GM12864 (cell line): ENCODE results near the gene BRWD1.

Experiments used
- DNase-seq: peaks from one replicate; pipeline ENCODE4 v3.0.0-alpha.2; 2011; ENCODE audit warnings: low read depth
- H3K4me3 ChIP-seq: 2 replicates; pipeline ENCODE4 v1.5.1; 2011; ENCODE audit warnings: mild to moderate bottlenecking, low read depth, low read length, control low read depth
- TF ChIP-seq, protein P1 (sequence below): IDR thresholded peaks from 2 replicates; pipeline ENCODE4 v1.5.1; 2011; ENCODE audit warnings: low read depth, mild to moderate bottlenecking, moderate library complexity, low read length, control low read depth, inconsistent platforms; ENCODE audit errors: missing control alignments

The BRWD1 gene

DNA sequence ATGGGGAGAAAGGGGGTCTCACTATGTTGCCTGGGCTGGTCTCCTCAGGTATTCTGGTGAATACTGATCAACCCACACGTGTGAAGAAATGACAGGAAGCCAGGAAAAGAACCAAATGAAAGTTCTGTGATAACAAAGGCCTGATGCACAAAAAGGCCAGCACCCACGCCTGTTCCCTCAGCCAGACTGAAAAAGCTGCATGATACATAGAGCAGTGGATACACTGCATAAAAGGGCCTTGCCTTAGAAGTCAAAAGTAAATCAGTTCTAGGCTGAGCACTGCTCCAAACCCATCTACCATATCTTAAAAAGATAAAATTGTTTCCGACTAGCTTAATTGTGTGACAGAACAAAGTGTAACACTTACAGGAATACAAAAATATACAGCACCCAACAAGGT is 93.3 kb downstream of the BRWD1 start:
- H3K4me3 ChIP-seq = no peak overlapping the region
- TF ChIP-seq, protein P1, sequence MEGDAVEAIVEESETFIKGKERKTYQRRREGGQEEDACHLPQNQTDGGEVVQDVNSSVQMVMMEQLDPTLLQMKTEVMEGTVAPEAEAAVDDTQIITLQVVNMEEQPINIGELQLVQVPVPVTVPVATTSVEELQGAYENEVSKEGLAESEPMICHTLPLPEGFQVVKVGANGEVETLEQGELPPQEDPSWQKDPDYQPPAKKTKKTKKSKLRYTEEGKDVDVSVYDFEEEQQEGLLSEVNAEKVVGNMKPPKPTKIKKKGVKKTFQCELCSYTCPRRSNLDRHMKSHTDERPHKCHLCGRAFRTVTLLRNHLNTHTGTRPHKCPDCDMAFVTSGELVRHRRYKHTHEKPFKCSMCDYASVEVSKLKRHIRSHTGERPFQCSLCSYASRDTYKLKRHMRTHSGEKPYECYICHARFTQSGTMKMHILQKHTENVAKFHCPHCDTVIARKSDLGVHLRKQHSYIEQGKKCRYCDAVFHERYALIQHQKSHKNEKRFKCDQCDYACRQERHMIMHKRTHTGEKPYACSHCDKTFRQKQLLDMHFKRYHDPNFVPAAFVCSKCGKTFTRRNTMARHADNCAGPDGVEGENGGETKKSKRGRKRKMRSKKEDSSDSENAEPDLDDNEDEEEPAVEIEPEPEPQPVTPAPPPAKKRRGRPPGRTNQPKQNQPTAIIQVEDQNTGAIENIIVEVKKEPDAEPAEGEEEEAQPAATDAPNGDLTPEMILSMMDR = no peak
- DNase-seq = no peak

DNA sequence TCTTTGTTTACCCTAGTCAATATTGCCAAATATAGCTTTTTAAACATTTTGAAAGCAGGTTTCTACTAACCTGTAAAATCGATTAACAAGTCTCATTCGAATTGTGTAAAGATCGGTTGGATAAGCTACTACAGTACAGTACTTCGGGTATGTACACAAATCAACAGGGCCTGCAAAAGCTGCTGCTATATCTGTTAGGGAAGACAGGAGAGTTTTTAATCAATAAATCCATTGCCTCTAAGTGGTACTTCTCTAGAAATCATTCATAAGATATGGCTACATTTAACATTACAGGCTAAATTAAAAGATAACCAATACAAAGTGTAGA is 95.4 kb downstream of the BRWD1 start:
- TF ChIP-seq, protein P1 = no peak
- H3K4me3 ChIP-seq = no peak overlapping the region
- DNase-seq = no peak

DNA sequence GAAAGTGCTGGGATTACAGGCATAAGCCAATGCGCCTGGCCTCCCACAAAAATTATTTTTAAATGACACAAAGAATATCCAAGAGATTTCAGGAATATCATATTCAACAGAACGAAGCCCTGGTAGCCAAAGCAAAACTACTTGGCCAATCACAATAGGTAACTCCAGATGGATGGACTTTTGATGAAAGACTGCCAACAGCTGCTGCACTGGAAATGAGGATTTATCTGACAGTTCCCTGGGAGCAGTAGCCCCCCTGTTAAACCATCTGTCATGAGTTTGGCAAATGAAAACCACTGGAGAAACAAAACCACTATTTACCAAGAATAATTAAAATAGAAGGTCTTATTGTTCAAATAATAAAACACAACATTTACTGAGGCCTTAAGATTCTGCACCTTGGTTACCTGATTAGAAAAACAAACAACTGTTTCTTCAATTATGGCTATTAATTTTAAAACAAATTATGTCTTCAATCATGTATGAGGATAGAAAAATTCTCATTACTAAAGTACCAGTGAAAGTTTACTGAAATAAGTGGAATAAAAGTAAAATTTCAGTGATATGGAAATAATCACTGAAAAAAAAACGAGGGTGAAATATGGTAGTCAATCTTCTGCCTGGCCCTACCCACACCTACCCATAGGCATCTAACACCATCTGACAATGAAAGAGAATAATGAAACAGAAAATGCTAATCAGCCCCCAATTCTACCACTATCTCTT is 95.9 kb downstream of the BRWD1 start:
- no peak for DNase-seq
- TF ChIP-seq, protein P1 = no peak
- H3K4me3 ChIP-seq = no peak overlapping the region

DNA sequence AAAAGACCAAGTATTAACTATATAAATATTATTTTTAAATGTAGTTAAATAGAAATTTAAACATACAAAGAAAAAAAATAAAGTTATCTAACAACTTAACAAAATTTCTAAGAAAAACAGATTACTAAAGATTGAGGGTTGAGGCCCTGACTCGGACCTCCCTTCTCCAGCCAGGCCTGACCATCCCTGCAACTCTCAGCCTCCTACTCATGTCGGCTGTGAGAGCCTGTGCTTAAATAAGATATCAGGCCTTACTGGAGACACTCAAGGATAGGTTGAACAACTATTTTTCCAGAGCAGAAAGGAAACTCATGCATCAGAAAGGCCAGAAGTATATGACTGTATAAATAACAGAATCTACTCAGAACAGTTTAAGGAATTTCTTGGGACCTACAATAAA is 97.1 kb downstream of the BRWD1 start:
- no peak overlapping the region for H3K4me3 ChIP-seq
- TF ChIP-seq, protein P1 = no peak
- no peak for DNase-seq

DNA sequence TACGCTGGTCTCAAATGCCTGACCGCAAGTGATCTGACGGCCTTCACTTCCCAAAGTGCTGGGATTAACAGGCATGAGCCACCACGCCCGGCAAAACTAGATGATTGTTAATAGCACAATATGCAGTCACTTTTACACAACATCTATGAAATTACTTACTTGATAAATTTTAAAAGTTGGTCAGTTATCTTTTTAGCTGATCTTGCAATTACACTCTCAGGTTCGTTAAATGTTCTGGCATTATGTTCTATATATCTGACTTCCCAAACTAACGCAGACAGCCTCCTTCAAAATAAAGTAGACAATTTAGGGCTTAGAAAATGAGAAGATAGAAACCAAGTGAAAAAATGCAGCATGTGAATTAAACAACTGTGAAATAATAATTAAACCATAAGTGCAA is 98.4 kb downstream of the BRWD1 start:
- DNase-seq = no peak
- H3K4me3 ChIP-seq = no peak overlapping the region
- TF ChIP-seq, protein P1 = no peak

DNA sequence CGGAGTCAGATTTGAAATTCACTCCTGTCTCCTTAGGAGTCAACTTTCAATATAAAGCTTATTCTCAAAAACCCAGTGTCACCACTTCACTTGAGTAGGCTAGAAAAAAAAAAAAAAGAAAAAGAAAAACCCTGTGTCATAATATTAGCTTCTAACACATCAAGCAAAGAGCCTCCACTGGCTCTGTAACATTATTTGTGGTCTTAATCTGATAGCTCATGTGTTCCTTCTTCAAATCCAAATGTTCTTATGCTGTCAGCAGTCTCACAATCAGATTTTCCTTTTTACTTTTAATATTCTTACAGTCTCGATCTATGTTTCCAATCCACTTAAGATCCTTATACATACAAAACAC is 104.1 kb downstream of the BRWD1 start:
- TF ChIP-seq, protein P1 = no peak

DNA sequence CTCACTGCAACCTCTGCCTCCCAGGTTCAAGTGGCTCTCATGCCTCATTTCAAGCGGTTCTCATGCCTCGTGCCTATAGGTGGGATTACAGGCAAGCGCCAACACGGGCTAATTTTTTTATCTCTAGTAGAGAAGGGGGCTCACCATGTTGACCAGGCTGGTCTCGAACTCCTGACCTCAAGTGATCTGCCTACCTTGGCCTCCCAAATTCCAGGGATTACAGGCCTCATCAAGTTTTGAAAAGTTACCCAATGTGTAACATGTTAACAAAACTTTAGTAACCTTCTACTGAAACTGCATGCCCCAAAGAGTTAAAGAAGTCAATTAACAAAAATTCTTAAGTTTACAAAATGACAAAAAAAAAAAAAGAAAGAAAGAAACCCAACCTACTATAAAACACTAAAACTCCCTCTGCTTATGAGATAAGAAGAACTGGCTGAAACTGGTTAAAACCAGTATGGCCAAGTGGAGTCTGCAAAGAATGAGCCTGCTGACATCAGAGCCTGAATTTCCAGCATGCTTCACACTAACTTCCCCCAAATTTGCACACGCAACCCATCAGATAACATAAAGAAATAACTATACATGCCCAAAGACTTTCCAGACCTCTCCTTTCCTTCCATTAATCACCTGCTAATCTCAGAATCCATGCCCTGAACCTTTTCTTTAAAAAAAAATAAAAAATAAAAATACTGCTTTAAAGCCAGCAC is 104.7 kb downstream of the BRWD1 start:
- no peak overlapping the region for H3K4me3 ChIP-seq
- no peak for DNase-seq
- TF ChIP-seq, protein P1 = no peak

More for the DNA sequence above, 104.1 kb downstream of the BRWD1 start:
- no peak overlapping the region for H3K4me3 ChIP-seq
- DNase-seq = no peak
